ENCODE data around the gene TRIP4.

The TRIP4 gene

DNA sequence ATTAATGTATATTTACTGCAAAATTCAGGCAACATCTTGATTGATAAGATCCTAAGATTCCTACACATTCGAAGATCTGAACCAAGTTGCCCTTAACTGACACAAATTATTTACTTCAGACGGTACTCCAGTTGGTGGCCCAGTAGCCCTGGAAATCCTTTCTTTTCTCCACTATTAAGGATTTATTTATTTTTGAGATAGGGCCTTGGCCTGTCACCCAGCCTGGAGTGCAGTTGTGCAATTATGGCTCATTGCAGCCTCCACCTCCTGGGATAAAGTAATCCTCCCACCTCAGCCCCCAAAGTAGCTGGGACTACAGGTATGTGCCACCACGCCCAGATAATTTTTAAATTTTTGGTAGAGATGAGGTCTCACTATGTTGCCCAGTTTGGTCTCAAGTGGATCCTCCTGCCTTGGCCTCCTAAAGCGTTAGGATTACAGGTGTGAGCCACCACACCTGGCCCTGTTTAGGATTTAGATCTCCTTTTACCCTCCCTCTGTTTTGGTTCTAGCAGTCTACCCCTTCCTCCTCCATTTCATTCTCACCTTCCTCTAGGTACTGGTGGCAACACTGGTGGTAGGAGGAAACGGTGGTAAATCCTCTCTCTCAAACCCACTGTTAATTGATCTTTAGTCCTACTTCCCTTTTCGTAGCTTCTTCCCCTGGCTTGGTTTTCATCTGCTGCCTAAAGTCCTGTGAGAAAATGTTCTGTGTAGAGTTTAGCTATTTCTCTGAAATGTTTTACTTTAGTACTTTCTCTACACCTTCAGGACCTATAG lies 60.1 kb downstream of the TRIP4 start:
- DNase-seq (ENCODE audit: low read depth in 2 of 2) = no peak

DNA sequence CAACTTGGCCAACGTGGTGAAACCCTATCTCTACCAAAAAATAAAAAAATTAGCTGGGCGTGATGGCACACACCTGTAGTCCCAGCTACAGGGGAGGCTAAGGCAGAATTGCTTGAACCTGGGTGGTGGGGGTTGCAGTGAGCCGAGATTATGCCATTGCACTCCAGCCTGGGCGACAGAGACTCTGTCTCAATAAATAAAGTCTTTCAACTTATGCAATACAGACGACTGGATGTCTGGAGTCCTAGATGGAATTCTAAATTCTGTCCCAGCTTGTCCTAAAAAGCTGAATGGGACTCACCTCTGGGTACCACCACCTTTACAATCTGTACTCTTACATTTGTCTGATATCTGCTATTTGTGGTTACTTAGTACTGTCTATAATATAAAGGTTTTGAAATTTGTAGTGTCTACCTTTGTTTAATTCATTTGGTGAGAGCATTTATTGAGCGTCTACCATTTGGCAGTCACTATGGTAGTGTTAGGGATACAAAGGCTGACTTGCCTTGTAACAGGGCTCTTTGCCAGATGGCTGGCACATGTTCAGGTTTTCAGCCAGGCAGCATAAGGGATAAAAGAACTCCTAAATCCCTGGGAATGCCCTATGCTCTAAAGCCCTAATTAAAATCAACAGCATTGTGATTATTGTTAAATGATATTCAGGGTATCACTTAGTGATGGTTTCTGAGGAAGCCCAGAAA lies 65.5 kb downstream of the TRIP4 start:
- no peak for DNase-seq (ENCODE audit: low read depth in 2 of 2)

DNA sequence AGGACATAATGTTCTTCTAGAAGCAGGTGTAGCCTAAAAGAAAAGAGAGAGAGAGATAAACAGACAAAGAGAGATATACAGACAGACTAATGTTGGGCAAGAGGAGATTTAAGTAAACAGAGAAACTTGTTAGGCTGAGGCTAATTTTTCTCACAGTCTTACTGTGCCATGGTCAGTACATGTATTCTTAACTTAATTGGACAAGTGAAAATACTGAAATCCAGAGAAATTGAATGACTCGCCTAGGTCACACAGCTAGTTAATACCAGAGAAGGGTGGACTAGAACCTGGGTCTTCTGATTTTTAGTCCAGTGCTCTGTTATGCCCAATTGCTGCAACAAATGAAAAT lies 66.0 kb downstream of the TRIP4 start:
- no peak for DNase-seq (ENCODE audit: low read depth in 2 of 2)

DNA sequence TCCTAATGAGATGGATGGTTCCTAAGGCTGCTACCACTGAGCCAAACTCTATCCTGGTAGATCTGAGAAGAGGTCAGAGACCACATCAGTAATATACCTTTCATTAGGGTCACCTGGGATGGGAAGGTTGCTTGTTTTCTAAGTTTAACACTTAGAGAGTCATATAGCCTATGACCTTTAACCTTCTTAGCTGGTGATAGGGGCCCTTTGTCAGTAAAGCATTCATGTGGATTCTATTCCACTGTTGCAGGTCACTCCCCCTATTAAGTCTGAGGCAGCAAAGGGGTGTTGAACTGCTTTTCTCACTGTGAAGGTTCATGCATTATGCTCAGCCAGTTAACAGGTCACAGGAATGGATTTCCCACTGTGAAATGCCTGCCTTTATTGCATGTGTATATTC lies 66.6 kb downstream of the TRIP4 start:
- no peak for DNase-seq (ENCODE audit: low read depth in 2 of 2)

DNA sequence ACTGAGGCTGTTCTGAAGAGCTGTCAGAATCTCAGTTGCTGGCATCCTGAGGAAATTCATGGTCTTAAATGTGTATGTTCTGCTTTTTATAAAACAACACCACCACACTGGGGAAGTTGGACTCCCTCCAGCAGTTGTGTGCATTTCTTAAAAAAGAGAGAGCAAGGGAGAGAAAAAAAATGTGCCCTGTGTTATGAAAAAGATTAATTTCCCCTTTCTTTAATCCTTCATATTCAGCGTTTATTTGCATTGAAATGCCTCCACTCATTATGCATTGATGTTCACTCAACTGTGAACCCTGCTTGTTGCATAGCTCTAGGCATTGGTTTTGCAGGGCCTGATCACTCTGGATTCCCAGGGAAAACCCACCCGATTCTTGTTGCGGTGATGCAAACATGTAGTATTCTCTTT lies 68.3 kb downstream of the TRIP4 start:
- DNase-seq (ENCODE audit: low read depth in 2 of 2) = no peak

DNA sequence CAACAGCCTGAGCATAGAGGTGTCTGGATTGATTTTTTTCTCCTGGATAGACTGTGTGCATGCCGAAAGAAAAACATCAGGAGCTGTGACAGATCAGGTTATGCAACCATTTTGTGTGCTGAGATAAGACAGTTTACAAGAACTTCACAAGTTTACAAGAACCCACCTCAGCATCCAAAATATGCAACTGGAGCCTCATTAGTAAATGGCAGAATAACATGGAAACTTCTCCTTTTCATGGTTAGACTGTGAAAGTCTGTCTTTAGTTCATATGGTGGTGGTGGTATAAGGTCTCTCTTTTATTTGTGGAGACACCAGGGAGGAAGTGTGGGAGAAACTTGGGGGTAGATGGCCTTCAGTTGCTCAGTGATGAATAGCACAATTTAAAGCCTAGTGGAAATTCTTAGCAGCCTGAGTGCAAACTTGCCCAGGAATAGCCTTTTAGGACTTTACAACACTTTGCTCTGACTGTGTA lies 69.0 kb downstream of the TRIP4 start:
- no peak for DNase-seq (ENCODE audit: low read depth in 2 of 2)

DNA sequence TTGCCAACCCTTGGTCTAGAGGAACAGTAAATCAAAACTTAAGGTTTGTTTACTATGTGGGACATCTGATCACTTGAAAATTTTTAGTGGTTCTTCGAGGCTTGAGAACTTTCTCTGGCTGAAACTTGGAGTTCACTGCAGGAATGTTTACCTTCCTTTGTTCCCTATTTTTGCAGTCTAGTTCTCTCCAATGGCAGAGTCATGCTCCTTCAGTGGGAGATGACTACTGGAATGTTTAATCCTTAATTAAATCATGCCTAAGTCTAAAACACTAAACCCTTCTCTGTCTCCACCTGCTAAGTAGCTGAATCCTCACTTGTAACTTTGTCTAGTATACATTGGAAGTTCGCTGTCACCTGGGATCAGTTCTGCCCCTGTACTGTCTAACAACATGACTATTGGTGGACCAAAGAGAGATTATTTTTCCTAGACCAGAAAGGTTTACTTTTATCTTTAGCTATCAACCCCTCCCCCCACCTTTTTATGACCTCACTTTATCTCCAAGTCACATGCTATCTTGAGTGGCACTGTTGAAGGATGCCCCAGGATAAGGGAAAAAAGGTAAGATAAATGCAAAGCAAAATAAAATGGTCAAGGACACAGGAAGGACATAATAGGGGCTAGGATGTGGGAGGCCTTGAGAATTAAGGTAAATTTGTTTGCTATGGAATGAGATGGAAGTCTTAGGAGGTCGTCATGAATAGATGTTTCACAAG lies 71.6 kb downstream of the TRIP4 start:
- no peak for DNase-seq (ENCODE audit: low read depth in 2 of 2)

DNA sequence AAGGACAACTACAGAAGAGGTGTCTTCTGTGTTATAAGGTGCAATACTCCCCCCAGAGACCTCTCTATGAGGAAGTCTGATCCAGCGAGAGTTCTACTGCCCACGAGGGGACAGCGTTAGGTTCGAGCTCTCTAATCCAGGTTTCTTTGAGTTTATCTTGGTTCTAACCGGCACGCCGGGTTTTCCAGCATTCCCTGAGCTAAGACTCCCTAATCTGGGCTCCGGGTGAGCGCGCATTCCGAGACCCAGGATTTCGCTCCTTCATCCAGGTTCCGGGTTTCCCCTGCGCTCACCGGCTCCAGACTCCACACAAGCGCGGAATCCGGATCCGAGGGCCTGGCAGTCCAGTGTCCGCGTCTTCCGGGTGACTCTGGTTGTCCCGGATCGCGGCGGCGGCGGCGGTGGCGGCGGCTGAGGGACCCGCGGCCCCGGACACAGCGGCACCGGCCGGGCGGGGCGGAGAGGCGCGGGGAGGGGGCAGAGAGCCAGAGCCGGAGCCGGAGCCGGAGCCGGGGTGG lies 72.6 kb downstream of the TRIP4 start, which contains the start of gene ZNF609:
Gene ZNF609 (plus strand): TSS at position 373 of the 518 bp plus-strand sequence. CDS start 38,842 bp downstream, outside the sequence.
- DNase-seq (ENCODE audit: low read depth in 2 of 2) = peak; percentile 83 to 95

DNA sequence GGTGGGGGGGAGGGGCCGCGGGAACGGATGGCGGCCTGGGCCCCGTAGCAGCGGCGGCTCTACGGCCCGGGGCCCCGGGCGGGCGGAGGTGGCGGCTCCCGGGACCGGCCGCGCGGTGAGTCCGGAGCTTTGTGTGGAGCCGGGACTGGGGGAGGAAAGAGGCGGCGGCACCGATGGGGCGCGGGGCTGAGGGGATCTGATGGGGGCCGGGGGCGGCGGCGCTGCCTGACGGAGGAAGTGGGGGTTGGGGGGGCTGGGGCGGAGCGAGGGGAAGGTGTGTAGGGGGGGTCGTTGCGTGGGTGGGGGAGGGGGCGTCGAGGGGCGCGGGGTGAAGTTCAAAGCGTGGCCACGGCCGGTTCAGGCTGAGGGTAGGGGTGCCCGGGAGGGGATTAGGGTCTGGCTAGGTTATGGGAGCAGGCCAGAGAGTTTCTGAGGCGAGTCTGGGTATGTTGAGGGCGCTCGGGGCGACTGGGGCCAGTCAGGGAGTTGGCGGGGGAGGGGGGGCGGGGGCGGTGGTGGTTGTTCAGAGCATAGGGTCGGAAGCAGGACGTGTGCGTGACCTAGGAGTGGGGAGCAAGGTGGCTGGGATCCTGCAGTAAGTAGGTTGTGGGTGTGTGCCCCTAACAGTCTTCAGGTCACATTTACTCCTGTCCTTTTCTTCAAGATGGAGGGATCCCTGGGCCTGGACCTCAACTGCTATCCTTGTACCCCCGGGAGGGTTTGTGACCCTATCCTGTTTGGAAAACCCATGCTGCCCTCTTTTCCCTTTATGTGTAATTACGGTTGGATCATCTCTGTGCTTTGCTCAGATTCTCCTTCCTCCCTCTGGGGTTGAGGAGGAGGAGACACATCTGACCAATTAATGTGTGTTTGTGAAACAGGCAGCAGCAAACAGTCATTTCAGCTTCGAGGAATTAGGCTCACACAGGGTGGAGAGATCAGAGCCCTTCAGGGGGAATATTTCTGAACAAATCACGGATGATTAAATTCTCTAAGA lies 73.4 kb downstream of the TRIP4 start:
- DNase-seq (ENCODE audit: low read depth in 2 of 2) = peak; percentile 2 to 10

DNA sequence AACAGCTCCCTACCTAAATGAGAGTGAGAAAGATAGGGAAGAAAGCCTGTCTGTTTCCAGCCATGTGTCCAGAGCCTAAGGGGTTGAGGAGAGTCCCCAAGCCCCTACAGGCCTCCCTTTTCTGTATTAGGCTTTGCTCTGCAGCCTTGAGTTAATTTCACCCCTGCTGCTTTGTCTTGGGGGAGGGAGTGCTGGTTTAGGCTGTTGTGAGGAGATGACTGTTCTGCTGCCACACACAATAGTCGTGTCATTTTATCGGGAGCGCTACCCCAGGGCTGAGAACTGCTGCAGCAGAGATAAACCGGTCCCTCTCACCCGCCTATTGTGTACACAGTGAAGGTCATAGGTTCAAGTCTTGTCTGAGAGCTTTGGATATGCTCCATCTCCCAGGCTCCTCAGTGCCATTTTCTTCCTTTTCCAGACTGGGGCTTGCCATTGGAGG lies 74.1 kb downstream of the TRIP4 start:
- DNase-seq (ENCODE audit: low read depth in 2 of 2) = peak in 1 of 2 experiments; percentile 13

DNA sequence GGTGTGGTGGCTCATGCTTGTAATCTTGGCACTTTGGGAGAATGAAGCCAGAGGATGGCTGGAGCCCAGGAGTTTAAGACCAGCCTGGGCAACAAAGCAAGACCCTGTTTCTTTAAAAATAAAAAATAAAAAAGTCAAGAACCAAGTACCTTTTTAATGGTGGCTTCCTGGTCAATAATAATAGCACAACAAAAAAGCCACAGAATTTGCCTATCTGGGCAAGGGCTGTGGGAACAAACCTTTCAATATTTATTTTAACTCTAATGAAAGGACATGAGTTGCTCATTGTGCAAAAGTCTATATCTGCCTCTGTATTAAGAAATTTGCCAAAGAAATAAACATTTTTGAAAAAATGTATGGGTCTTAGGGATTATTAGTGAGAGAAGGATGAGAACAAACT lies 74.9 kb downstream of the TRIP4 start:
- no peak for DNase-seq (ENCODE audit: low read depth in 2 of 2)

DNA sequence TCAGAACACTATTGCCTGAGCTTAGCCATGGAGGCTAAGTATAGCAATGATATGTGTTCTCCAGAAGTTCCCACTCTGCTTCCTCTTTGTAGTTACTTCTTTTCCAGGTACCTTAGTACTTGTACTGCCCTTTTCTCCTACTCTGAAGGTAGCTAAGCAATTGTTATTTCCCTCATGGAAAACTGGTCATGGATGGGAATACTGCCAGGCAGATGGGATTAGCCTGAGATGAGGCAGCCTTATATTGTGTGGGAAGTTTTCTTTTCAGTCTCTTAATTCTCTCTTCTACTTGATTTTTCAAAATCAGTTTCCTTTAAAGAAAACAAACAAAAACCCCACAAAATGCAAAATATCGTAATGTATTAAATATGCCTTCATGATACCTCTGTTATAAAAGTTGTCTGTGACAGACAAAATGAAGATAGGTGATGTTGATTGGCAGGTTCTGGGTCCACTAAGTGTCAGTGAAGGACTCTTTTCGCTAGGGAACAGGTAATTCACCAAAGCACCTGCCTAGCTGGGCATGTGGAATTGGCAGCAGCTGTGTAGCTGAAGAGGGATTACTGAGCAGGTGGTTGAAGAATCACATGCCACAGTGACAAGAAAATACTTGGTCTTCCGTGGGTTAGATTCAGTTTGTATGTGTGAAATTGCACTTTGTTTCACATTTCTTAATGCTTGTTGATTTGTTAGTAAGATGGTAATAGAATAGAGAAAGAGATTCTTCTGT lies 76.8 kb downstream of the TRIP4 start:
- no peak for DNase-seq (ENCODE audit: low read depth in 2 of 2)

DNA sequence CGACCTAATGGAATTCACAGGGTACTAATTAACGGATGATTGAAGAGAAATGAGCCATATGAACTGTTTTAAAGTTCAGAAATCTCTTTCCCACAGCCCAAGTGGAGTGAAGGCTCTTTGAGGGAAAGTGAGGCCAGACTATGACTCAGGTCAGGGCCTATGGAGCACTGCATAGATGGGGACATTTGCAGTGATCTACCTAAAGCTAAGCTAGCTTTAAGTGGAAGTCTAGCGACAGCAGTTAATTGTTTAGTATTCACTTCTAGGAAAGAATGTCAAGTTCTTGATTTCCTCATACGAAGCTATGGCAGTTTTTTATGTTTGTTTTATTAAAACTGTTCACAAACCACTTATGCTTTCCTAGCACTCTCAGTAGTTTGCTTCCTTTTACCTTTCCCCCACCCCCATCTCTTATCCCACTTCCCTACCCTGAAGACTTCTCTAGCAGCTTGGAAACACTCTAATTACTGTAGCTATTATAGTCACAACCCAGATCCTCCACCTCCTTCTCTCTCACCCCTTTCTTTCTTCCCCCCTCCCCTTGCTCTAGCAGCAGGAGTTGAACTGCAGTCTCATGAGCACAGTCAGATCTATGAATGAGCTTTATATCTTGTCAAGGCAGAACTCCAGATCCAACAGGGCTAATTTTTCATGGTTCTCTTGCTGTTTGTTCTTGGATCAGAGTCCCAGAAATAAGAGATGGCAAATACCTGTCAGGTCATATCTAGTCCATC lies 78.9 kb downstream of the TRIP4 start:
- DNase-seq (ENCODE audit: low read depth in 2 of 2) = no peak

DNA sequence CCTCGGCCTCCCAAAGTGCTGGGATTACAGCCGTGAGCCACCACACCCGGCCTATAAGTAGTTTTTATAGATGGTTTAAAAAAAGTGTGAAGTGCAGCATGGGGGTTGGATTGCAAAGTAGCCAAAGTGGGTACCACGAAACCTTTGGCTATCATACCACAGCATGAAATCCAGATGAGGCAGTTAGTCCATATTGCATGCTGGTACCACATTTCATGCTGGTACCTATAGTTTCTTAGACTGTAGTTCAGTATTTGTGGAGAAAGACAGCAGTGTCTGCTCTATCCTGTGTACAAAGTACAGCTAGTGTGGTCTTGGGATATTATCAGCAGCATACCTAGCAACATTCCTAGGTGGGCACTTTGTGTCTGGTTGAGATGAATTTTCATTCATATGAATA lies 84.5 kb downstream of the TRIP4 start:
- no peak for DNase-seq (ENCODE audit: low read depth in 2 of 2)

DNA sequence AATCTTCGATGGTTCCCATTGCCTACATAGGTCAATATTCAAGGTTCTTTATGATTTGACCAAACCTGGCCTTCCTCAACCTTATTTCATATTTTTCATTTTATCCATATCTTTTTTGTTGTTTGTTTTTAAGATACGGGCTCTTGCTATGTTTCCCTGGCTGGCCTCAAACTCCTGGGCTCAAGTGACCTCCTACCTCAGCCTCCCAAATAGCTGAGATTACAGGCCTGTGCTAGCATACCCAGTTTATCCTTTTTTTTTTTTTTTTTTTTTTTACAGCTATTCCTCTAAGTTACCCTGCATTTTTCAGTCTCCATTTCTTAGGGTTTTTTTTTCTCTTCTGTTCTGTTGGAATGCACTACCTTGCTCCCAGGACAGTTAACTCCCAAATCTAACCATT lies 87.2 kb downstream of the TRIP4 start:
- DNase-seq (ENCODE audit: low read depth in 2 of 2) = no peak

DNA sequence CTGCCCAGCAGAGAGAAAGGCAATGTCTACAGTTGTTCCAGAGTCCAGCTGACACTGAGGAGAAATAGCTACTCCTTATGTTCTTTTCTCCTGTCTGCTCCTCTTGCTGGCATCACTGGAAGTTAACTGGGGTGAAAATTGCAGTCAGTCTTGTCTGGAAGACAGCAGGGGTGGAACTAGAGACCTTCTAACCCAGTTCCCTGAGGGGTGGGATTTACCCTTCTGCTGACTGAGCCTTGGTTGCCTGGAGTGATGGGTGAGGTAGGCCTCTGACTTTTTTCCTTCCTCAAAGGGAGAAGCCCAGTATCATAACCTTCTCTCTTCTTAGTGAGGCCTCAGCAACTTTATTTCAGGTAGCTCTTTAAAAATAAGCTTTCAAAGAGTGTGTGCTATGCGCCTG lies 88.9 kb downstream of the TRIP4 start:
- DNase-seq (ENCODE audit: low read depth in 2 of 2) = no peak

DNA sequence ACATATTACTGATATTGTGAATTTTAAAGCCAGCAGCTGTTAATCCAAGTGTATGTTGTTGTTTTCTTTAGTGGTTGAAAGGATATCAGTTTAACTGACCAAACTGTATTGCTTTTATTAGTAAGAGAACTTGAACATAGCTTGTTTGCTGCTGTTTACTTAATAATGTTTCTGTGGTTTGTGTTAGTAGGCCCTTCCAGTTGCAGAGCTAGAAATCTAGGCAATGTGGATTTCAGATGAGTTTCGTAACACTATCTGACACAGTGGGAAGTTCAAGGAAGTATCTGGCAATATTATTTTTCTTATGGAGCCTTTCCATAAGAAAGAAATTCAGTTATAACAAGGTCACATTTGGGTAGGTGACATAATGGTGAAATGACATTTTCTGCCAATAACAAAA lies 91.2 kb downstream of the TRIP4 start:
- DNase-seq (ENCODE audit: low read depth in 2 of 2) = no peak

DNA sequence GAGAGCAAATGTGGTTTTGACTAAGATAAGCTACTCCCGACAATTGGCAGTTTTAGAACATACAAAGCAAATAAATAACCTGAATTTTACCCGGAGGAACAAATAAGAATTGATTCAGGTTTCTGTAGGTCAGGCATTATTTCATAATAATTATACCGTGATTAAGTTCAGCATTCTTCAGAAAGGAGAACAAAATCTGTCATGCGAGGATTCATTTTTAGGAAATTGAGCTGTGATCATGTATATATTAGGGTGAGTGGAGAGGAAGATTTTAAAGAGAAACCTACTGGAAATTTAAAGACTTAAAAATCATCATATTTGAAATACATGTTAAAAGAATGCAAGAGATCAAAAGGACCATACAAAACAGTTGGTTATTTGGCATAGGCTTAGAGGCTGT lies 93.3 kb downstream of the TRIP4 start:
- no peak for DNase-seq (ENCODE audit: low read depth in 2 of 2)

DNA sequence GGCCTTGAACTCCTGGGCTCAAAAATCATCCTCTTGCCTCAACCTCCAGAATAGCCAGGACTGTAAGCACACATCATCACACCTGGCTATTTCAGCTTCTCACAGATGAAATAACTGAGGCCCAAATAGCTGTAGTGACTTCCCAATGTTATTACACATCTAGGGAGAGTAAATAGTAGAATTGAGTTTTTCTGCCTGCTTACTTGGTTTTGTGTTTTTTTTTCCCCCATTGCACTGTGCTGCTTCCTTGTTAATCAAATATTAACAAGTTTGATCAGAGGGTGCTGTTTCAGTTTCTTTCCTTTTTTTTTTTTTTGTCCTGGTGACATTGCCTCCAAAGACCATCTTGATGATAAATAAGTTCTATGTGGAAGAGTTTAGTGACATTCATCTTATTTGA lies 96.1 kb downstream of the TRIP4 start:
- no peak for DNase-seq (ENCODE audit: low read depth in 2 of 2)

DNA sequence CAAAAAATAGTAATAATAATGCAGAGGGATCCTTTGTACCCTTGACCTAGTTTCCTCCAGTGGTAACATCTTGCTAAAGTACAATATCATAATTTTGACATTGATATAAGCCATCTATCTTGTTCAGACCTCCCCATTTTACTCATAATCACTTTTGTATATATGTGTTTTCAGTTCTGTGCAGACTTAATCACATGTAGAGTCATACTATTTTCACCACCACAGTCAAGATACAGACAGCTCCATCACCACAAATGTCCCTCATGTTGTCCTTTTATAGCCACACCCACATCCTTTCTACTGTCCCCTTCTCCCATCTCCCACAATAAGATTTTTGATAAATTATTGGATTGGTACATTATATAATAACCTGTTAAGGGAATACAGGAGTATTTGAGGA lies 98.2 kb downstream of the TRIP4 start:
- no peak for DNase-seq (ENCODE audit: low read depth in 2 of 2)
